ENCODE data around the gene C16orf46.

DNA sequence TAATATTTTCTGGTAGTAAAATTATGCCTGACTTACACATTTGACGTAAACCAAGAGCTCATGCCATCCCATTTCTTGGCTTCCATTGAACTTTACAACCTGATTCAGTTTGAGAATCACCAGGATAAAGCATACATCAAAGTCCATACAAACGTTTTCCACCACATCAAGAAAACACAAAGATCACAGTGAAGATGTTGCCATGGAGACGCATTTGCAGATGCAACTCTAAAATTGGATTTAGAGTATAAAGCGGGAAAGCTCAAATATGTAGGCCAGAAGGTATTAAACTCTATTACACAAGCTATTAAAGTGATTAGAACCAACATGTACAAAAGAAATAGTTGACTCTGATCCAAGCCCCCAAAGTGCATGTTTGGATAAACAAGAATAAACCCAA is 10.4 kb downstream of the C16orf46 start:
- TF ChIP-seq, protein P1, sequence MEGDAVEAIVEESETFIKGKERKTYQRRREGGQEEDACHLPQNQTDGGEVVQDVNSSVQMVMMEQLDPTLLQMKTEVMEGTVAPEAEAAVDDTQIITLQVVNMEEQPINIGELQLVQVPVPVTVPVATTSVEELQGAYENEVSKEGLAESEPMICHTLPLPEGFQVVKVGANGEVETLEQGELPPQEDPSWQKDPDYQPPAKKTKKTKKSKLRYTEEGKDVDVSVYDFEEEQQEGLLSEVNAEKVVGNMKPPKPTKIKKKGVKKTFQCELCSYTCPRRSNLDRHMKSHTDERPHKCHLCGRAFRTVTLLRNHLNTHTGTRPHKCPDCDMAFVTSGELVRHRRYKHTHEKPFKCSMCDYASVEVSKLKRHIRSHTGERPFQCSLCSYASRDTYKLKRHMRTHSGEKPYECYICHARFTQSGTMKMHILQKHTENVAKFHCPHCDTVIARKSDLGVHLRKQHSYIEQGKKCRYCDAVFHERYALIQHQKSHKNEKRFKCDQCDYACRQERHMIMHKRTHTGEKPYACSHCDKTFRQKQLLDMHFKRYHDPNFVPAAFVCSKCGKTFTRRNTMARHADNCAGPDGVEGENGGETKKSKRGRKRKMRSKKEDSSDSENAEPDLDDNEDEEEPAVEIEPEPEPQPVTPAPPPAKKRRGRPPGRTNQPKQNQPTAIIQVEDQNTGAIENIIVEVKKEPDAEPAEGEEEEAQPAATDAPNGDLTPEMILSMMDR (conservative IDR thresholded peaks at IDR 0.05; ENCODE audit: low read length), result no peak
- TF ChIP-seq EZH2phosphoT487 (IDR thresholded peaks at IDR 0.05; ENCODE audit: borderline replicate concordance), result no peak
